KG1 (cell line): ENCODE measurements around the gene CCNDBP1.
"Not testable (repeated sequence)": the region's sequence is repeated elsewhere in the genome, so short reads cannot be mapped to it uniquely, and the experiment has no call there.

Source experiments
- DNase-seq: peaks from one replicate; lab custom pipeline; 2025; lab: John Stamatoyannopoulos, UW

CCNDBP1 gene

GRCh38 chr15:43218908-43219706, 33.9 kb downstream of the CCNDBP1 start:
- DNase-seq = no peak

- no peak for DNase-seq
These were observed 35.0 kb downstream of the CCNDBP1 start for GRCh38 chr15:43219929-43220928.

GRCh38 chr15:43220991-43221403, 35.8 kb downstream of the CCNDBP1 start, which contains the start of gene EPB42:
Gene EPB42, minus strand, starts transcription at chr15:43221018. Its CDS starts 193 bp downstream, at chr15:43220825.
- DNase-seq = no peak

- no peak for DNase-seq
These were observed 36.2 kb downstream of the CCNDBP1 start for GRCh38 chr15:43221422-43221821.

GRCh38 chr15:43225201-43225949, 40.2 kb downstream of the CCNDBP1 start:
- DNase-seq = peak; percentile 93

GRCh38 chr15:43225950-43226255, 40.7 kb downstream of the CCNDBP1 start:
- not testable (repeated sequence) for DNase-seq

GRCh38 chr15:43226436-43227305, 41.5 kb downstream of the CCNDBP1 start:
- DNase-seq = no peak

- DNase-seq = no peak
These were observed 44.8 kb downstream of the CCNDBP1 start for GRCh38 chr15:43229977-43230376.

- DNase-seq = no peak
These were observed 45.5 kb downstream of the CCNDBP1 start for GRCh38 chr15:43230640-43231115.

GRCh38 chr15:43232289-43232874, 47.2 kb downstream of the CCNDBP1 start:
- no peak for DNase-seq

- DNase-seq = no peak
These were observed 50.3 kb downstream of the CCNDBP1 start for GRCh38 chr15:43235536-43235935.

- DNase-seq = no peak
These were observed 52.8 kb downstream of the CCNDBP1 start for GRCh38 chr15:43237842-43238470.

GRCh38 chr15:43238671-43239131, 53.5 kb downstream of the CCNDBP1 start:
- no peak for DNase-seq

GRCh38 chr15:43239732-43240491, 54.7 kb downstream of the CCNDBP1 start:
- peak; percentile 76 for DNase-seq

GRCh38 chr15:43241100-43241499, 55.9 kb downstream of the CCNDBP1 start:
- no peak for DNase-seq

GRCh38 chr15:43242616-43243015, 57.4 kb downstream of the CCNDBP1 start:
- DNase-seq = no peak

- no peak for DNase-seq
These were observed 57.9 kb downstream of the CCNDBP1 start for GRCh38 chr15:43243020-43243645.

GRCh38 chr15:43244092-43244491, 58.9 kb downstream of the CCNDBP1 start:
- DNase-seq = no peak
